ENCODE results near the gene ZNF280C.

Gene ZNF280C

GRCh38 chrX:130295519-130296296, 27.0 kb upstream of the ZNF280C start:
- no peak overlapping the region for H3K4me2 ChIP-seq
- no peak overlapping the region for H3K9ac ChIP-seq
- H3K4me3 ChIP-seq (IDR thresholded peaks at IDR 0.05; ENCODE audit: insufficient read depth, low read depth, low read length), result no peak overlapping the region
- H2AFZ ChIP-seq (ENCODE audit: low read depth), result no peak overlapping the region
- no peak for TF ChIP-seq CTCF (conservative IDR thresholded peaks at IDR 0.05; ENCODE audit: low read depth, low read length)
- H3K36me3 ChIP-seq (ENCODE audit: insufficient read depth), result no peaks in the 10 kb centered on the region
- H3K27me3 ChIP-seq (ENCODE audit: insufficient read depth, low read depth), result no peaks in the 10 kb centered on the region
- no peaks in the 10 kb centered on the region for H4K20me1 ChIP-seq (ENCODE audit: insufficient read depth)
- peaks cover 10% of the 10 kb centered on the region for H3K4me1 ChIP-seq (ENCODE audit: low read depth, poor library complexity, severe bottlenecking)
- no peak overlapping the region for H3K27ac ChIP-seq
- H3K79me2 ChIP-seq (ENCODE audit: insufficient read depth, low read depth), result no peaks in the 10 kb centered on the region

GRCh38 chrX:130287071-130287770, 18.5 kb upstream of the ZNF280C start:
- no peaks in the 10 kb centered on the region for H3K79me2 ChIP-seq (ENCODE audit: insufficient read depth, low read depth)
- H3K4me1 ChIP-seq (ENCODE audit: low read depth, poor library complexity, severe bottlenecking), result no peaks in the 10 kb centered on the region
- no peaks in the 10 kb centered on the region for H3K36me3 ChIP-seq (ENCODE audit: insufficient read depth)
- no peaks in the 10 kb centered on the region for H3K27me3 ChIP-seq (ENCODE audit: insufficient read depth, low read depth)
- no peak overlapping the region for H3K4me2 ChIP-seq
- TF ChIP-seq CTCF (conservative IDR thresholded peaks at IDR 0.05; ENCODE audit: low read depth, low read length), result no peak
- H3K4me3 ChIP-seq (IDR thresholded peaks at IDR 0.05; ENCODE audit: insufficient read depth, low read depth, low read length), result no peak overlapping the region
- no peak overlapping the region for H3K27ac ChIP-seq
- H4K20me1 ChIP-seq (ENCODE audit: insufficient read depth), result no peaks in the 10 kb centered on the region
- H2AFZ ChIP-seq (ENCODE audit: low read depth), result no peak overlapping the region
- no peak overlapping the region for H3K9ac ChIP-seq

- Histone ChIP-seq H3K4me1 (ENCODE audit: low read depth, poor library complexity, severe bottlenecking) (no peaks in the 10 kb centered on the region), H3K79me2 (ENCODE audit: insufficient read depth, low read depth) (no peaks in the 10 kb centered on the region), H3K4me2 (no peak overlapping the region), H3K4me3 (IDR thresholded peaks at IDR 0.05; ENCODE audit: insufficient read depth, low read depth, low read length) (no peak overlapping the region), H3K27ac (no peak overlapping the region), H3K9ac (no peak overlapping the region), H3K27me3 (ENCODE audit: insufficient read depth, low read depth) (no peaks in the 10 kb centered on the region), H4K20me1 (ENCODE audit: insufficient read depth) (no peaks in the 10 kb centered on the region), H3K36me3 (ENCODE audit: insufficient read depth) (no peaks in the 10 kb centered on the region), H2AFZ (ENCODE audit: low read depth) (no peak overlapping the region)
- TF ChIP-seq CTCF (conservative IDR thresholded peaks at IDR 0.05; ENCODE audit: low read depth, low read length), result no peak
These were observed 17.0 kb upstream of the ZNF280C start for GRCh38 chrX:130285710-130286109.

GRCh38 chrX:130285069-130285620, 16.4 kb upstream of the ZNF280C start:
- Histone ChIP-seq H3K4me3 (IDR thresholded peaks at IDR 0.05; ENCODE audit: insufficient read depth, low read depth, low read length) (no peak overlapping the region), H3K79me2 (ENCODE audit: insufficient read depth, low read depth) (no peaks in the 10 kb centered on the region), H3K4me2 (no peak overlapping the region), H2AFZ (ENCODE audit: low read depth) (no peak overlapping the region), H3K4me1 (ENCODE audit: low read depth, poor library complexity, severe bottlenecking) (no peaks in the 10 kb centered on the region), H3K9ac (no peak overlapping the region), H3K36me3 (ENCODE audit: insufficient read depth) (no peaks in the 10 kb centered on the region), H3K27ac (no peak overlapping the region), H4K20me1 (ENCODE audit: insufficient read depth) (no peaks in the 10 kb centered on the region), H3K27me3 (ENCODE audit: insufficient read depth, low read depth) (no peaks in the 10 kb centered on the region)
- TF ChIP-seq CTCF (conservative IDR thresholded peaks at IDR 0.05; ENCODE audit: low read depth, low read length), result no peak

Data from KMS-11 (cell line).